CD4-positive, alpha-beta T cell treated with Interleukin-1 beta for 1 hour (primary cell): Measurements from ENCODE around the gene EMILIN3.

Experiments
- DNase-seq, 2 donors: peaks; one replicate each; pipeline ENCODE4 v3.0.0-alpha.2; 2020 to 2022

The EMILIN3 gene

GRCh38 chr20:41344938-41345728, 21.5 kb downstream of the EMILIN3 start:
- no peak for DNase-seq

- no peak for DNase-seq
These were observed 22.1 kb downstream of the EMILIN3 start for GRCh38 chr20:41344477-41344876.

DNA sequence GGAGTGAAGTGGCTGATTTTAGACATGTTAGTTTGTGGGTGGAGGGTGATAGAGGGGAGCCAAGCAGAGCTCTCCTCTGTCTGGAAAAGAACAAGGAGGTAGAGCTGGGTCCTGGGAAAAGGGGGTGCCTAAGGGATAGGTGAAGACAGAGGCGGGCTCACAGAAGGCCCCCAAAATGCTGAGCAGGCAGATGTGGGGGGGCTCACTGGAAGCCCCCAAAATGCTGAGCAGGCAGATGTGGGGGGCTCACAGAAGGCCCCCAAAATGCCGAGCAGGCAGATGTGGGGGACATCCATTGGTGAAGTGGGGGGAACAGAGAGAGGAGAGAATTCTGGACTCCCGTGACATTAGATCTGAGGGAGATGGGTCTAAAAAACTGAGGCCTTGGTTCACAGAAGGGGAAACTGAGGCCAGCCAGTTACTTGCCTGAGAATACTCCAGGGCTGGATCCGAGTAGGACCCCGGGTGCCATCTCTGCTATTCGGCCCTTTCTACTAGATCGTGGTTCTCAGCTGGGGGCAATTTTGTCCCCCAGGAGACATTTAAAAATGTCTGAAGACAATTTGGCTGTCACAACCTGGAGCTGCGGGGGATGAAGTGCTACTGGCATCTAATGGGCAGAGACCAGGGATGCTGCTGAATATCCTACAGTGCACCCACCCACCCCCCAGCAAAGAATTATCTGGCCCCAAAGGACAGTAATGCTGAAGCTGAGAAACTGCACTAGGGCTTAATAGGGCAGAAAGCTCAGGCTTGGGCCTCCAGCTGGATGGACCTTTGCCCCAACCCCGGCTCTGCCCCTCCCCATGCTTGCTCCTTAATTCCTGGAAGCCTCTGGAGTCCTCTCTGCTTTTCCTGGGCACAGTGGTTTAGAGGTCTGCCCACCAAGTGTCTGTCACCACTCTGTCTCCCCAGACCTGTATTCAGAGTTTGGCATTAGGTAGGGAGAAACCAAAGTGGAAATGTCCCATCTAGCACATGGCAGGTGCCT, 23.8 kb downstream of the EMILIN3 start:
- no peak for DNase-seq

- DNase-seq, result peak; percentile 61 to 64
These were observed 26.1 kb downstream of the EMILIN3 start, which contains the start of gene LPIN3 for GRCh38 chr20:41340327-41341055. TSS of gene LPIN3 (plus strand) at chr20:41340821. CDS start at chr20:41345804, 4,983 bp downstream.

DNA sequence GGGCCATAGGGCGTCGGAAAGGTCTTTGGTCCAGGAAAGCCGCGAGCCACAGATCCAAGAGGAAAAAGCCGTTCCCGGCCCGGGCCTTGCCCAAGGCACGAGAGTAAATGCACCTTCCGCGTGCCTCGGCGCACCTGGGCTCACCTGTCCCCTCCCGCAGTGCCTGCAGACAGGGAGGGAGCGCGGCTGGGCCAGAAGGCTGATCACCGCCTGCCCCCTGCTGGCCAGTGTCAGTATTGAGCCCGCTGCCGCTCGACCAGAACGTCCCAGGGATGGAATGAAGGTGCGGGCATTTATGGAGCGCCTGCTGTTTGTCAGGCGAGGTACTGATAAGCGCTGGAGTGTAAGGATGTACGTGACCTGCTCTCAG, 26.7 kb downstream of the EMILIN3 start:
- DNase-seq, result peak; percentile 79 to 83

DNA sequence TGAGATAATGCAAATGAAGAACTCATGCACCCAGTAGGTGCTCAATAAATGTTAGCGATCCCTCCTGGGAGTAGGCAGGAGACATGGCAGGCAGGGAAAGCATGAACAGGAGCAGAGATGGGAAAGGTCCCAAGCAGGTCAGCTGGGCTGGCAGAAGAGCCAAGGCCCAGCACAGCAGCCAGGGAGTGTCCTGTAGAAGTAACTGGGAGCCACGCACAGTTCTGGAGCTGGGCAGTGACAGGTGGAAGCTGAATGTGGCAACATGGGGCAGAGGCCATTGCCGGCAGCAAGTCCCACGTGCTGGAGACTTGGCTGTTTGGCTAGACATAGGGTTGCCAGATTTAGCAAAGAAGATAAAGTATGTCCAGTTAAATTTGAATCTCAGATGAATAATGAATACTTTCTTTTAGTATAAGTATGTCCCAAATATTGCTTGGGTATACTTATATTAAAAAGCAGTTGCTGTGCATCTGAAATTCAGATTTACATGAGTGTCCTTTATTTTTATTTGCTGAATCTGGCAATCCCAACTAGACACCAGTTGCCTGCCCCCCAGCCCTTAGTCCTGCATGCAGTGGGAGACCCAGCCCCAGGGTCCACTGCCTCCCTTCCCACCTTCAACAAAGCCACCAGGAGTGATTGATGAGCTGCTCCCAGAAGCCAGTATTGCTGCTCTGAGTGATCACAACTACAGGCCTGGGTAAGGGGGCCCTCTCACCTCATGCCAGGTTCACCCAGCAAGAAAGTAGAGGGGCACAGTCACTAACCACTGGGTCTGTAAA, 29.7 kb downstream of the EMILIN3 start:
- no peak for DNase-seq

- no peak for DNase-seq
These were observed 31.0 kb downstream of the EMILIN3 start for GRCh38 chr20:41335591-41335990.

DNA sequence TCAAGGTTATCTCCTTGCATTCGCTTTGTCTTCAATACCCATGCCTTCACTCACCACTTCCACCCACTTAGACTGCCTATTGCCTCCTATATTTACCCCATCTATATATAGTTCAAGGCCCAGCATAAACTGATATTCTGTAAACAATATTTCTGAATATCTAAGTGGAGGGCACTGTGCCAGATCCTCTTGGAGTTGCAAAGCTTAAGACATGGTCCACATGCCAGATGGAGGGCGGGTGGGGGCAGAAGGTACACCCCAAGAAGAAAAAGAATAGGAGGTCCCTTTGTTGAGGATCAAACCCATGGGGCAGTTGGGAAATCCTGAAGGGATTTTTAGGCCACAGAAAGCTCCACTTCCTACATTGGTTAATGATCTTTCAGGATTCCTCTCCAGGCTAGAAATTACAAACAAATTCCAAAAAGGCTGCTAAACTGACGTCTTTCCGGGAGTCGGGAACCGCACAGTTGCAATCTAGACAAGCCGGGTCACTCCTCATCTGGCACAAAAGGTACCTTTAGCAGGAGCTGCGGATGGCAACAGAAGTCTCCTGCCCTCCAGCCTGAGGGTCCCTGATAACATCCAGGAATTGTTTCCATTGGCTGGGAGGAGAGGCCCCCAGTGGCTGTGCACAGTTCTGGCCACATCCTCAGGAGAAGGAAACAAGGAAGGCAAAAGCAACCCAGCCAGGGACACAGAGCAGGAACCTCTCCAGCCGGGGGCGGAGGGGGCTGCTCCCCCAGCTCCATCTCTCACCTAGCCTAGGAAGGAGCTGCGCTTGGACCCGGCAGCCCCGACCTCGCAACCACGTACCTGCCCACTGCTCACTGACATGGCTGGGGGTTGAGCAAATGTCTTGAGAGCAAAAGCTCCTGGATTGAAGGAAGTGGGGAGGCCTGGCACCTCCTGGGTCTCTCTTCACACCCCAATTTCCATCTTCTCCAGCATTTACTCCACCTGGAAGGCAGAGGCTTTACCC, 31.9 kb downstream of the EMILIN3 start:
- no peak for DNase-seq

- no peak for DNase-seq
These were observed 32.6 kb downstream of the EMILIN3 start for GRCh38 chr20:41334036-41334435.

- no peak for DNase-seq
These were observed 34.9 kb downstream of the EMILIN3 start for GRCh38 chr20:41331731-41332130.

GRCh38 chr20:41330941-41331340, 35.7 kb downstream of the EMILIN3 start:
- DNase-seq, result no peak

DNA sequence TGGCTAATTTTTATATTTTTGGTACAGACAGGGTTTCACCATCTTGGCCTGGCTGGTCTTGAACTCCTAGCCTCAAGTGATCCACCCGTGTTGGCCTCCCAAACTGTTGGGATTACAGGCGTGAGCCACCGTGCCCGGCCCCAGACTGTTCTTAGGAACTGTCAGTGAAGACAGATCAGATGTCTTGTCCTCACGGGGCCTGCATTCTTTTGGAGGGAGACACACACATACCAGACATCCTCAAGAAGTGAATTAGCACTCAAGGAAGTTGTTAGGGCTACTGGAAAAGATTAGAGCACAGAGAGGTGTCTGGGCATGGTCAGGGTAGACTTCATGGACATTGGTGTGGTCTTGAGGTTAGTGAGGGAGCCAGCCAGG, 36.3 kb downstream of the EMILIN3 start:
- DNase-seq, result no peak

GRCh38 chr20:41329435-41330342, 36.9 kb downstream of the EMILIN3 start:
- DNase-seq, result peak; percentile 35 to 54

DNA sequence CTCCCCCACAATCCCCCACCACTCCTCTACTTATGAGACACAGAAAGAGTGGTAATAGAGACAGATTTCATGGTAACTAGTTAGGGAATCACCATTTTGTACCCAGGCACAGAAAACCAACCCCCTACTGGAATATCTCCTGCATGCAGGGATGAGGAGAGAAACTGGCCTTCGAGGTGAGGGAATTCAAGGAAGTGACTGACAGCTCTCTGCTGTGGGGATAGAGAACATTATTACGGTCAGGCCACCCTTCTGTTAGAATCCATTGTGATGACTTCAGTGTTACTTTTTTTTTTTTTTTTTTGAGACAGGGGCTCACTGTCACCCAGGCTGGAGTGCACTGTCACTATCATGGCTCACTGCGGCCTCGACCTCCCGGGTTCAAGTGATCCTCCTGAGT, 39.4 kb downstream of the EMILIN3 start:
- DNase-seq, result no peak

DNA sequence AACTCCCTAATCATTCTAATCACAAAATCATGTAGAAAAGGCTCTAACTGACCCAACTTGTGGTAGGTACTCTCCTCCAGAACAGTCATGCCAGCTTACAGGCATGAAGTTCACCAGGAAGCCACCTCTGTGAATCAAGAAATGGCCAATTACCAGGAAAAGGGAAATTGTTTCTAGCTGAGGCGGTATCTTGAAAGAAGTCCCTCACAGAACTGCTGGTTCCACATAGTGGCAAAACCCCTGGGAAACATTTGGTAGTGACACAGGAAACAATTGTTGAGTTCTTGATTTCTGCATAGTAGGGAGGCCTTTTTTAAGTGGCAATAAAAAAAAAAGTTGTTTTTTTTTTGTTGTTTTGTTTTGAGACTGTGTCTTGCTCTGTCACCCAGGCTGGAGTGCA, 45.6 kb downstream of the EMILIN3 start:
- DNase-seq, result no peak

- no peak for DNase-seq
These were observed 46.2 kb downstream of the EMILIN3 start for GRCh38 chr20:41320441-41320840.

DNA sequence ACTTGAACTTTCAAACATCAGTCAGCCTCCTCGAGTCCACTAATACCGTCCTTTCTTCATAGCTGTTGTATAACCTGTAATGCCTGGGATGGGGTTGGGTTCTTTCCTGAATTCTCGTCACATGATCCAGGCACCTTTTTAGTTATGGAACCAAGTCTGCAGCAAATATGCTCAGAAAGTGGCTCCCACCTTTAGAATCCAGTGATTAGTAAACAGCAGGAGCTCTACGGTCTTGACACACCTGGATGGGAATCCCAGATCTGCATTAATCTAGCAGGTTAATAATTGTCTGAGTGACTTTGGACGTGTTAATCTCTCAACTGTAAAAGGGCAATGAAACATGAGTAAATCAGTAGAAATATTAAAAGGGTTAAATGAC, 48.4 kb downstream of the EMILIN3 start:
- DNase-seq, result no peak

- peak; percentile 97 to 98 for DNase-seq
These were observed 48.9 kb downstream of the EMILIN3 start, which contains the start of gene ZHX3 for GRCh38 chr20:41317546-41318270. TSS of gene ZHX3 (minus strand) at chr20:41317731. CDS start at chr20:41204916, 112,815 bp downstream.
